HepG2 (cell line): ENCODE results near the gene PRR33. TPM values are rescaled to one million over a fixed set of nuclear protein-coding genes. Genes with fewer than 3 reads are reported as not detected.

Experiments used
- ATAC-seq: fragments of 200-7000 bp; cut with Tn5 transposase; 3 replicates; pipeline ENCODE4 v1.9.1; 2020; ENCODE audit warnings: mild to moderate bottlenecking, moderate library complexity
- BruUV-seq: library from RNA; stranded (reverse); fragments of 400-500 nt; replicated peaks from 2 replicates; lab custom pipeline; 2021; lab: Mats Ljungman, UMichigan
- CTCF ChIA-PET: fragments of 300-600 bp; formaldehyde crosslinking; extraction: SDS; loops from one replicate; lab custom pipeline; 2021; ENCODE audit warnings: low total read pairs, inconsistent platforms, low intra/inter-chr PET ratio; lab: Yijun Ruan, JAX
- POLR2A ChIA-PET: fragments of 350-600 bp; sonication (Branson Sonifier 250); formaldehyde crosslinking; loops from one replicate; lab custom pipeline; 2020; ENCODE audit warnings: antibody characterized with exemption, inconsistent platforms; lab: Yijun Ruan, JAX
- DNase-seq: peaks from one replicate; pipeline ENCODE4 v3.0.0-alpha.2; 2015; ENCODE audit warnings: low spot score
- FAIRE-seq: peaks from 3 replicates; lab custom pipeline; 2011; peaks lifted over from hg19 to GRCh38; lab: Jason Lieb, UNC
- H2AFZ ChIP-seq: one replicate; pipeline ENCODE4 v1.6.1; 2011; ENCODE audit warnings: low read length, inconsistent platforms
- H3K27ac ChIP-seq: fragments of 300-600 bp; 3 replicates; pipeline ENCODE4 v1.8.0; 2011; ENCODE audit warnings: mixed run types, mild to moderate bottlenecking, mixed read lengths, low read length, inconsistent platforms; ENCODE audit not compliant: insufficient read depth; ENCODE audit errors: extremely low read length
- H3K27me3 ChIP-seq, 2 experiments: fragments of 200-600 bp in 1 of 2; 2 replicates in 1 of 2; 3 replicates in 1 of 2; pipeline versions ENCODE4 v1.6.0 to v1.8.0; 2011; ENCODE audit warnings: low read length in 2 of 2, mild to moderate bottlenecking in 2 of 2, moderate library complexity in 2 of 2, inconsistent platforms in 1 of 2; ENCODE audit not compliant: insufficient read depth in 2 of 2, control insufficient read depth in 1 of 2
- H3K36me3 ChIP-seq, 2 experiments: fragments of 200-600 bp in 1 of 2; replicated peaks in 1 of 2; 2 replicates in 1 of 2; 3 replicates in 1 of 2; pipeline versions ENCODE4 v1.5.1 to v1.8.0; 2011; ENCODE audit warnings: low read length in 2 of 2, inconsistent platforms in 1 of 2; ENCODE audit not compliant: insufficient read depth in 2 of 2, control insufficient read depth in 1 of 2
- H3K4me1 ChIP-seq: 2 replicates; pipeline ENCODE4 v1.5.1; 2012; ENCODE audit warnings: low read length, inconsistent platforms; ENCODE audit not compliant: insufficient read depth
- H3K4me2 ChIP-seq: 2 replicates; pipeline ENCODE4 v1.6.0; 2011; ENCODE audit warnings: low read depth, low read length, inconsistent platforms
- H3K4me3 ChIP-seq, 3 experiments: fragments of 200-600 bp in 1 of 3; sonication (generic), shearing (Covaris generic) in 1 of 3; replicated peaks in 1 of 3; 2 replicates each; pipeline ENCODE4 v1.5.1; 2011 to 2016; ENCODE audit warnings: low read length in 3 of 3, inconsistent platforms in 2 of 3, low read depth in 2 of 3, mild to moderate bottlenecking in 2 of 3, control low read depth in 1 of 3, mixed read lengths in 1 of 3; ENCODE audit not compliant: insufficient read depth in 1 of 3
- H3K79me2 ChIP-seq: one replicate; pipeline ENCODE4 v1.6.1; 2011; ENCODE audit warnings: low read length, inconsistent platforms; ENCODE audit not compliant: insufficient read depth
- H3K9ac ChIP-seq: 2 replicates; pipeline ENCODE4 v1.6.0; 2011; ENCODE audit warnings: mild to moderate bottlenecking, low read depth, low read length, inconsistent platforms; ENCODE audit not compliant: insufficient read depth
- H3K9me3 ChIP-seq: 2 replicates; pipeline ENCODE4 v1.5.1; 2012; ENCODE audit warnings: mild to moderate bottlenecking, low read length
- H4K20me1 ChIP-seq: 2 replicates; pipeline ENCODE4 v1.6.0; 2011; ENCODE audit warnings: inconsistent platforms, mild to moderate bottlenecking, low read length, moderate library complexity; ENCODE audit not compliant: insufficient read depth
- JDP2 ChIP-seq: sonication (generic); formaldehyde crosslinking; IDR thresholded peaks from 2 replicates; pipeline ENCODE4 v1.8.1; 2022; ENCODE audit warnings: missing genetic modification reagents, borderline replicate concordance
- MAFF ChIP-seq: IDR thresholded peaks from 2 replicates; pipeline ENCODE4 v1.6.1; 2011; ENCODE audit warnings: low read depth, low read length, improper control_type of control experiment
- MAFK ChIP-seq, 2 experiments: IDR thresholded peaks in 1 of 2; conservative IDR thresholded peaks in 1 of 2; 2 replicates each; pipeline ENCODE4 v1.6.1; 2011; ENCODE audit warnings: improper control_type of control experiment in 2 of 2, low read length in 2 of 2
- MXI1 ChIP-seq: IDR thresholded peaks from 3 replicates; pipeline ENCODE4 v1.6.1; 2012; ENCODE audit warnings: low read depth, low read length, inconsistent platforms, borderline replicate concordance
- SRY ChIP-seq: sonication (generic); formaldehyde crosslinking; IDR thresholded peaks from 2 replicates; pipeline ENCODE4 v1.8.0; 2022; ENCODE audit warnings: mild to moderate bottlenecking, missing genetic modification reagents
- TBX2 ChIP-seq: sonication (generic); formaldehyde crosslinking; IDR thresholded peaks from 2 replicates; pipeline ENCODE4 v1.5.0; 2020; ENCODE audit warnings: missing genetic modification reagents, mild to moderate bottlenecking, borderline replicate concordance
- ZNF3 ChIP-seq: IDR thresholded peaks from 2 replicates; pipeline ENCODE4 v1.7.0; 2017; ENCODE audit warnings: inconsistent platforms
- ZNF546 ChIP-seq: sonication (generic); formaldehyde crosslinking; conservative IDR thresholded peaks from 2 replicates; pipeline ENCODE4 v1.8.1; 2023; ENCODE audit warnings: mild to moderate bottlenecking, missing genetic modification reagents
- WGBS: methylation state at CpG from one replicate; pipeline ENCODE4 v1.1.6; 2017; ENCODE audit warnings: low lambda C conversion rate; 5-methylcytosine and 5-hydroxymethylcytosine counted together
- in situ Hi-C: cut with HindIII; loops from 2 replicates; pipeline ENCODE4 v1.10.0; 2017; ENCODE audit warnings: low pct_unique_long_range_greater_than_20kb; ENCODE audit not compliant: extremely low pct_ligation_motif_present
- intact Hi-C: fragments of 100-400 bp; cut with micrococcal nuclease; formaldehyde crosslinking; loops from one replicate; pipeline ENCODE4 v1.10.0; 2022; ENCODE audit not compliant: unreplicated experiment
- polyA plus RNA-seq, 8 experiments: library from polyadenylated mRNA; depleted of rRNA in 3 of 8; stranded (reverse) in 7 of 8; unstranded in 1 of 8; fragments of >200 nt; fragmentation: Illumina TruSeq in 4 of 8; extraction: Trizol in 4 of 8; gene quantifications; 2 replicates each; pipeline versions ENCODE4 v1.2.1 to v1.2.3, GENCODE V29; 2011 to 2016; ENCODE audit warnings: low read depth in 4 of 8, missing spikeins in 1 of 8, mixed read lengths in 1 of 8; ENCODE audit not compliant: insufficient read depth in 1 of 8
- total RNA-seq, 5 experiments: library from RNA; depleted of rRNA; stranded (reverse); fragments of >200 nt; fragmentation: Illumina TruSeq; extraction: Trizol; gene quantifications; 2 replicates each; pipeline ENCODE4 v1.2.3, GENCODE V29; 2016; ENCODE audit warnings: low read depth in 1 of 5
- TF ChIP-seq, protein P1 (sequence below): sonication (generic); formaldehyde crosslinking; conservative IDR thresholded peaks from 2 replicates; pipeline ENCODE4 v1.4.0; 2020; ENCODE audit warnings: missing genetic modification reagents
- TF ChIP-seq, protein P2 (sequence below): sonication (generic); formaldehyde crosslinking; IDR thresholded peaks from 2 replicates; pipeline ENCODE4 v1.4.0; 2020; ENCODE audit warnings: mild to moderate bottlenecking, missing genetic modification reagents

Gene PRR33
- total and polyA plus RNA-seq, 2 of the 13 experiments (the other 11 are each of a cell fraction or from before 2014, with no cell fraction given) = not detected

- H3K9me3 ChIP-seq = no peaks in the 10 kb centered on the region
- no peaks in the 10 kb centered on the region for H3K79me2 ChIP-seq
- H4K20me1 ChIP-seq = no peaks in the 10 kb centered on the region
- H3K4me2 ChIP-seq = no peak overlapping the region
- H3K9ac ChIP-seq = no peak overlapping the region
- H3K36me3 ChIP-seq = no peaks in the 10 kb centered on the region
- peaks cover 15 to 57% of the 10 kb centered on the region in 2 experiments for H3K27me3 ChIP-seq
- H3K4me3 ChIP-seq = no peak overlapping the region
- BruUV-seq = no TSS peak
- WGBS = 54% methylated on average over 7 of the region's 34 CpGs
- in situ Hi-C loops (no loop called here), intact Hi-C loops (loop anchor here (1.0 kb wide), 1 partner anchor 26 kb away; no protein-coding TSS in a partner anchor)
- FAIRE-seq (no peak), ATAC-seq (no peak; the same call in 2 of the 3 replicates), DNase-seq (no peak)
- H3K27ac ChIP-seq = no peak overlapping the region
- CTCF ChIA-PET = no interaction called here
- no peak overlapping the region for H2AFZ ChIP-seq
- POLR2A ChIA-PET = no interaction called here
- H3K4me1 ChIP-seq = no peaks in the 10 kb centered on the region
- TF ChIP-seq, protein P1, sequence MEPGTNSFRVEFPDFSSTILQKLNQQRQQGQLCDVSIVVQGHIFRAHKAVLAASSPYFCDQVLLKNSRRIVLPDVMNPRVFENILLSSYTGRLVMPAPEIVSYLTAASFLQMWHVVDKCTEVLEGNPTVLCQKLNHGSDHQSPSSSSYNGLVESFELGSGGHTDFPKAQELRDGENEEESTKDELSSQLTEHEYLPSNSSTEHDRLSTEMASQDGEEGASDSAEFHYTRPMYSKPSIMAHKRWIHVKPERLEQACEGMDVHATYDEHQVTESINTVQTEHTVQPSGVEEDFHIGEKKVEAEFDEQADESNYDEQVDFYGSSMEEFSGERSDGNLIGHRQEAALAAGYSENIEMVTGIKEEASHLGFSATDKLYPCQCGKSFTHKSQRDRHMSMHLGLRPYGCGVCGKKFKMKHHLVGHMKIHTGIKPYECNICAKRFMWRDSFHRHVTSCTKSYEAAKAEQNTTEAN (CRISPR knock-in tag) = no peak
- no peak for TF ChIP-seq SRY (CRISPR knock-in tag)
- no peak for TF ChIP-seq ZNF546 (CRISPR knock-in tag)
- no peak for TF ChIP-seq JDP2
- TF ChIP-seq ZNF3 = no peak
- no peak for TF ChIP-seq TBX2 (CRISPR knock-in tag)
- TF ChIP-seq, protein P2, sequence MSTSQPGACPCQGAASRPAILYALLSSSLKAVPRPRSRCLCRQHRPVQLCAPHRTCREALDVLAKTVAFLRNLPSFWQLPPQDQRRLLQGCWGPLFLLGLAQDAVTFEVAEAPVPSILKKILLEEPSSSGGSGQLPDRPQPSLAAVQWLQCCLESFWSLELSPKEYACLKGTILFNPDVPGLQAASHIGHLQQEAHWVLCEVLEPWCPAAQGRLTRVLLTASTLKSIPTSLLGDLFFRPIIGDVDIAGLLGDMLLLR (CRISPR knock-in tag) = no peak
- TF ChIP-seq MAFF = peak; percentile 65; the same call in 1 of the 2 replicates
- no peak for TF ChIP-seq MXI1
- peak; percentile 74 to 87 for TF ChIP-seq MAFK (conservative IDR thresholded peaks at IDR 0.05 in 1 of 2, IDR thresholded peaks at IDR 0.05 in 1 of 2; ENCODE audit: low read length in 2 of 2)
- TF ChIP-seq, all 625 proteins: peak for 2
These were observed 552 bp downstream of the PRR33 start for GRCh38 chr11:1890856-1891830.
